ENCODE data around the gene HSPA2.

Gene HSPA2

DNA sequence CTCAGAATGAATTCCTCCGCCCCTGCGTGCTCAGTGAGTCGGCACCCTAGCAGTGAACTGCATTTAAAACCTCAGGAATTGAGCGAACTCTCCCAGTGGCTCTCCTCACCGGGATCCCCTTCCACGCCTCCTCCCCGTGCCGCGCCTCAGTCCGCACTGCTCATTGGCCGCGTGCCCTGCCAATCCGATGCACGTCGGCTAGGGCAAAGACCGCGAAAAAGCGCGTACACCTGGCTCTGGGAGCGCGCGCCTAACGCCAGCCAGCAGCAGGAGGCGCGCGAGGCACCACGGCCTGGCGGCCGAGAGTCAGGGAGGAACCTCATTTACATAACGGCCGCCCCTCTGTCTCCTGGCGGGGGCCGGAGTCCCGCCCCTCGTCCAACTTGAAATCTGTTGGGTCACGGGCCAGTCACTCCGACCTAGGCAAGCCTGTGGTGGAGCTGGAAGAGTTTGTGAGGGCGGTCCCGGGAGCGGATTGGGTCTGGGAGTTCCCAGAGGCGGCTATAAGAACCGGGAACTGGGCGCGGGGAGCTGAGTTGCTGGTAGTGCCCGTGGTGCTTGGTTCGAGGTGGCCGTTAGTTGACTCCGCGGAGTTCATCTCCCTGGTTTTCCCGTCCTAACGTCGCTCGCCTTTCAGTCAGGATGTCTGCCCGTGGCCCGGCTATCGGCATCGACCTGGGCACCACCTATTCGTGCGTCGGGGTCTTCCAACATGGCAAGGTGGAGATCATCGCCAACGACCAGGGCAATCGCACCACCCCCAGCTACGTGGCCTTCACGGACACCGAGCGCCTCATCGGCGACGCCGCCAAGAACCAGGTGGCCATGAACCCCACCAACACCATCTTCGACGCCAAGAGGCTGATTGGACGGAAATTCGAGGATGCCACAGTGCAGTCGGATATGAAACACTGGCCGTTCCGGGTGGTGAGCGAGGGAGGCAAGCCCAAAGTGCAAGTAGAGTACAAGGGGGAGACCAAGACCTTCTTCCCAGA is at the start of gene HSPA2:
HSPA2 (plus strand) TSS at position 534 of the 995 bp plus-strand sequence; CDS start at position 643, 109 bp downstream.
- DNase-seq (ENCODE audit: low read depth, low spot score): peak; percentile 94

DNA sequence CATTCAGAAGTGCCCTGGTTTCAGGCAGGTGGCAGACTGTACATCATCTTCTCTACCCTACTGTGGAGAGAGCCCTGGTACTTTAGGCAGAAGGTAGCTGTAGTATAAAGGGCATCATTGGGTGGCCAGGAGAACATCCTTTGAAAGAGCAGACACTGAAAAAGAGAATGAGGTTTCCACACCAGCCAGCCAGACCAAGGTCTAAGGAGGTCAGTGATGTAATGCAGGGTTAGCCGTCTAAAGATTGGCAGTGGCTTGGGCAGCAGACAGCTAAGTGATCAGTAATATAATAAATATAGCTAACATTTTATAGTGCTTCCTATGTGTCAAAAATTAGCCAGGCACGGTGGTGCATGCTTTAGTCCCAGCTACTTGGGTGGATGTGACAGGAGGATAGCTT is 48.9 kb upstream of the HSPA2 start:
- no peak for DNase-seq (ENCODE audit: low read depth, low spot score)

- no peak for DNase-seq (ENCODE audit: low read depth, low spot score)
Measured at GRCh38 chr14:64493455-64493854, 47.1 kb upstream of the HSPA2 start.

DNA sequence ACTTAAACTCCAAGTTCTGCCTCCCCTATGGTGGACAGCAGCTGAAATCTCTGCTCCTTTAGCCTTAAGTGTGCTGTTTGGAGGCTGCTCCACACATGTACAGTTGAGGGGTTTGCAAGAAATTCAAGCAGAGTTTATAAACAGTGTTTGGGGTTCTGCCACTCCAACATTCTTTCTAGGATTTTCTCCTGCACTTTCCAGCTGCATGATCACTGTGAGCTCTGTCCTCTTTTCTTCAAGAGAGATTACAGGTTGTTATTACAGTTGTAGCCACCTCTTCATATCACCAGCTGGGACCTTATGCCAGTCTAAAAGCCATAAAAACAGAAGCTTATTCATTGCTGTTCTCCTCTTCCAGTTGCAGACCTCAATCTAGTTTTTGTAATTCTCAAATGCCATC is 45.3 kb upstream of the HSPA2 start:
- DNase-seq (ENCODE audit: low read depth, low spot score): no peak

- DNase-seq (ENCODE audit: low read depth, low spot score): no peak
Measured at GRCh38 chr14:64496764-64497163, 43.8 kb upstream of the HSPA2 start.

GRCh38 chr14:64500088-64500487 is 40.5 kb upstream of the HSPA2 start:
- no peak for DNase-seq (ENCODE audit: low read depth, low spot score)

GRCh38 chr14:64501411-64502171 is 39.0 kb upstream of the HSPA2 start:
- no peak for DNase-seq (ENCODE audit: low read depth, low spot score)

GRCh38 chr14:64502456-64502855 is 38.1 kb upstream of the HSPA2 start:
- DNase-seq (ENCODE audit: low read depth, low spot score): no peak

GRCh38 chr14:64502887-64503433 is 37.6 kb upstream of the HSPA2 start:
- no peak for DNase-seq (ENCODE audit: low read depth, low spot score)

DNA sequence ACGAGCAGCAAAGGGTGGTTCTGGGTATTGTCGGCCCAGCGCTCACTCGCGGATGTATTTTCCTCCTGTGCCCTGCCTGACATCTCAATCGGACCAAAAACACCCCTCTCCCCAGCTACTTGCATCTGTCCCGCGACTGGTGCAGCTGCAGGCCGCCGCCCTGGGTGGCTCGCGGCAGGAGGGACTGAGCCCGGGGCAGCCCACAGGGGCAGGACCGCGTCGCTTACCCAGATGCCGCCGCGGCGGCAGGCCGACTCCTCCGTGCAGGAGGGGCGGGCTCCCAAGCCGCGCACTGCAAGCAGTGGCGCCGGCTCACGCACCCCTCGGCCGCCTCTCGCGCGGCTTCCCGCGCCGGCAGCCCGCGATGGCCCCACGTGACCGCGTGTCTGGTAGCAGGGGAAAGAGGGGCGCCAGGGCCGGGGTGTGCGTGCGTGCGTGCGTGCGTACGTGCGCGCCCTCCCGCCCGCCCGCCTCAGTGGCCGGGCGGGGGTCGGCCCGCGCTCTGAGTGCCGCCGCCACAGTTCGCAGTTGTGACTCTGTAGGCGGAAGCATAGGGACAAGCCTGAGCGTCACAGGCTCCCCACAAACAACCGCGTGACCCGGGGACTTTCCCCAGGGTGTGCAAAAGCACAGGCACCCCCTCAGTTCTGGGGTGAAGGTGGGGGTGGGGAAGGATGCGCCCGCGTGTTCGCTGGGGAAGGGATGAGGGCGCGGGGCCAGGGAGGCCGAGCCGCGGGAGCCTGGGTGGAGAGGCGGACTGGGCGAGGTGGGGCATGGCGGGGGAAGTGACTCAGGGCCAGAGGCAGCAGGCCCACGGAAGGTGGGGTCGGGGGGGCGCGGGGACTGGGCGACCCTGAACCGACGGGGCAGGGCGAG is 36.9 kb upstream of the HSPA2 start, which contains the start of gene ZBTB25:
ZBTB25 (minus strand) TSS at position 405 of the 876 bp plus-strand sequence. CDS start 13,305 bp downstream, outside the sequence.
- DNase-seq (ENCODE audit: low read depth, low spot score): peak; percentile 61

DNA sequence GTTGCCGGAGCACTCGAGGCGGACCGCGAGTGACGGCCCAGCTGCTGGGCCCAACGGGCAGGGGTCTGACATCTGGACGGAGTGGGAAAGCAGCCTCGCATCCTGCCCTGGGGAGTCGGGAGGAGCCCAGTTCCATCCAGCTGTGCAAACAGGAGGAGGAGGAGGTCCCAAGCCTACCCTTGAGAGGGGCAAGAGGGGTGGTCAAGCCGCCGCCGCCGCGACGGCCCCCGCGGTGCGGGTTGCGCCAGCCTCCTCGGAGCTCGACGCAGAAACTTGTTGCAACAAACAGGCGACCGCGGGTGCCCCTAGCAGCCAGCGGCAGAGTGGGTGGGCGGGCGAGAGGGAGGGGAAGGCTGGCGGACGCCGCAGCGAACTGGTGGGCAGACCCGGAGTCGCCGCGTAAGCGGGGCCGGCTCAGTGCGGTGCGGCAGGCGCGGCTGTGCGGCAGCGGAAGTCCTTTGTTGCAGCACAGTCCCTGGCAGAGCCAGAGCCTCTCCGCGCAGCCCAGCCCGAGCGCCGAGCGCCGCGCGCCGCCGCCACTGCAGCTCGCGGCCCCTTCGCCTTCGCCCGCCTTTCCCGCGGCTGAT is 36.1 kb upstream of the HSPA2 start, which contains the start of gene ZBTB1:
ZBTB1 (plus strand) TSS at position 461 of the 587 bp plus-strand sequence. CDS start 16,735 bp downstream, outside the sequence.
- DNase-seq (ENCODE audit: low read depth, low spot score): no peak

GRCh38 chr14:64504897-64505794 is 35.4 kb upstream of the HSPA2 start:
- DNase-seq (ENCODE audit: low read depth, low spot score): peak; percentile 64

GRCh38 chr14:64506721-64507120 is 33.8 kb upstream of the HSPA2 start:
- DNase-seq (ENCODE audit: low read depth, low spot score): no peak

GRCh38 chr14:64507376-64508156 is 33.0 kb upstream of the HSPA2 start:
- DNase-seq (ENCODE audit: low read depth, low spot score): no peak

GRCh38 chr14:64508215-64508776 is 32.2 kb upstream of the HSPA2 start:
- no peak for DNase-seq (ENCODE audit: low read depth, low spot score)

- no peak for DNase-seq (ENCODE audit: low read depth, low spot score)
Measured at GRCh38 chr14:64509036-64509435, 31.5 kb upstream of the HSPA2 start.

DNA sequence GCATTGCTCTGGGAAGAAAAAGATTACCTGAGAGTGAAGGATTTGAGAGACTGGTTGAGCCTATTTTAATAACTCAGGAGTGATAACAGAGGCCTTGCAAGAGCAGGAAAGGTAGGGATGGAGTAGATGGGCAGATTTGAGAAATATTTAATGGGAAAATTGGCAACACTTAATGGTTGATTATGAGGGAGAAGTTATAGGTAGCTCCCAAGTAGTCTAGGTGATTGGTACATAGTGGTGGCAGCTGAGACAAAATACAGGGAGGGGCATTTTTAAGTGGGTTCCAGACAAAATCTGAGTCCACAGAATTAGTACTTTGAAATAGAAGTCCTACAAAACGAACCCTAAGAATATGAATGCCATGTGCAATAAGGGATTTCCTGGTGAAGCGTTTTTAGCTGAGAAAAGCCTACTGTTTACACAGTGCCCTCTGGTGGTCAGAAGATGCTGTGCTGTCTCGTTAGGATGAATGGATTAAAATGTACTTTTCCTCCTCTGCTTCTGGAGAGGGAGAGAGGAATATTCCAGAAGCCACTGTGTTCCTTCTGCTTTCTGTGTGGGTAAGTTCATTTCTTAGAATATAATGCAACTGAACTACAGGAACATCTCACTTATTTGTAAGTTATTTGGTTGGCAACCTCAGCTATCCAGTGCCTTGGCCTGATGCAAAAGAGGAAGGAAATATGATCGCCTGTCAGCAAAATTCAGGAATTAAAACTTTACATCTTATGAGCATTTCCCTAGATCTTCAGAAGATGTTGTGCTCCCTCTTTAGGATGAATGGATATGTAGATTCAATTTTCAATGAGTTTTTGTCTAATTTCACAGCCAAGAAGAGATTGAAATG is 29.5 kb upstream of the HSPA2 start:
- DNase-seq (ENCODE audit: low read depth, low spot score): no peak
